ENCODE data around the gene COPE. TPM values are rescaled to one million over a fixed set of nuclear protein-coding genes. Genes with fewer than 3 reads are reported as not detected.

Gene COPE
- total RNA-seq, 1 donor from 2014 or later: 194 TPM

DNA sequence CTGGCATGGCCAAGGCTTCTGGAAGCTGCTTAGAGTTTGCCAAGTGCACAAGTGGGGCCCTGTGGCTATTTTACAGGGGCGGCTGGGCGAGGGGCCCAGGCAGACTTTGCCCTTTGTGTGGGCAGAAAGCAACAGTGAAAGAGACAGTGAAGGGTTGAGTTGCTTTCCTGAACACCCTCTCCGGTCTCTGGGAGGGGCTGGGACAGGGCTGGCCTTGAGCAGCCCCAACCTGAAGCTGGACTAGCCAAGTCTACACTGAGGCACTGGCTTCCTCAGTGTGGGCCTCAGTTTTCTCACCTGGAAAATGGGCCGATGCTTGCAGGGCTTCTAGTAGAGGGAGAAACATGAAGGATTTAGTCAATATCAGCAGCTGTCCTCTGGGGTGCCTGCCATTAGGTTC lies 24.3 kb upstream of the COPE start:
- Mint-ChIP-seq H3K9me3 (no peaks in the 10 kb centered on the region), H3K4me3 (peak overlapping the region; percentile 71), H3K36me3 (ENCODE audit: low read depth) (no peaks in the 10 kb centered on the region), H3K27me3 (ENCODE audit: low read depth) (no peaks in the 10 kb centered on the region), H3K27ac (ENCODE audit: unreplicated experiment) (no peak overlapping the region), H3K4me1 (peaks cover 17% of the 10 kb centered on the region)
- no peak for DNase-seq (ENCODE audit: low read depth, low spot score)
- TF ChIP-seq, protein P1, sequence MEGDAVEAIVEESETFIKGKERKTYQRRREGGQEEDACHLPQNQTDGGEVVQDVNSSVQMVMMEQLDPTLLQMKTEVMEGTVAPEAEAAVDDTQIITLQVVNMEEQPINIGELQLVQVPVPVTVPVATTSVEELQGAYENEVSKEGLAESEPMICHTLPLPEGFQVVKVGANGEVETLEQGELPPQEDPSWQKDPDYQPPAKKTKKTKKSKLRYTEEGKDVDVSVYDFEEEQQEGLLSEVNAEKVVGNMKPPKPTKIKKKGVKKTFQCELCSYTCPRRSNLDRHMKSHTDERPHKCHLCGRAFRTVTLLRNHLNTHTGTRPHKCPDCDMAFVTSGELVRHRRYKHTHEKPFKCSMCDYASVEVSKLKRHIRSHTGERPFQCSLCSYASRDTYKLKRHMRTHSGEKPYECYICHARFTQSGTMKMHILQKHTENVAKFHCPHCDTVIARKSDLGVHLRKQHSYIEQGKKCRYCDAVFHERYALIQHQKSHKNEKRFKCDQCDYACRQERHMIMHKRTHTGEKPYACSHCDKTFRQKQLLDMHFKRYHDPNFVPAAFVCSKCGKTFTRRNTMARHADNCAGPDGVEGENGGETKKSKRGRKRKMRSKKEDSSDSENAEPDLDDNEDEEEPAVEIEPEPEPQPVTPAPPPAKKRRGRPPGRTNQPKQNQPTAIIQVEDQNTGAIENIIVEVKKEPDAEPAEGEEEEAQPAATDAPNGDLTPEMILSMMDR (conservative IDR thresholded peaks at IDR 0.05): no peak

DNA sequence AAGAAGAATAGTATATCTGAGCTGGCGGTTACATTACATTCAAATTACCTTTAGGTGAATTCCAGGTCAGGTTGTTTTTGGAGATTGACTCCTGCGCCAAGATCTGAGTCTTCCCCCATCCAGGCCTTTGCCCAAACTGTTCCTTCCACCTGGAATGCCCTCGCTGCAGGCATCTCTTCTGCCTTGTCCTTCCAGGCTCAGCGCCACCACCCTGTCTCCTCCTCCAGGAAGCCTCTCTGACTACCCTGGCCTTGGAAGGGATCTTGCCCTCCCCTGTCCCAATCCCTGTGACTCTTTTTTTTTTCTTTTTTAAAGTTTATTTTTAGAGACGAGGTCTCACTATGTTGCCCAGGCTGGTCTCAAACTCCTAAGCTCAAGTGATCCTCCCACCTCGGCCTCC lies 23.5 kb upstream of the COPE start:
- TF ChIP-seq, protein P1 (conservative IDR thresholded peaks at IDR 0.05): no peak
- H3K4me3 Mint-ChIP-seq: peak overlapping the region; percentile 82
- H3K27ac Mint-ChIP-seq (ENCODE audit: unreplicated experiment): no peak overlapping the region
- peaks cover 17% of the 10 kb centered on the region for H3K4me1 Mint-ChIP-seq
- no peaks in the 10 kb centered on the region for H3K9me3 Mint-ChIP-seq
- H3K36me3 Mint-ChIP-seq (ENCODE audit: low read depth): no peaks in the 10 kb centered on the region
- no peaks in the 10 kb centered on the region for H3K27me3 Mint-ChIP-seq (ENCODE audit: low read depth)
- no peak for DNase-seq (ENCODE audit: low read depth, low spot score)

DNA sequence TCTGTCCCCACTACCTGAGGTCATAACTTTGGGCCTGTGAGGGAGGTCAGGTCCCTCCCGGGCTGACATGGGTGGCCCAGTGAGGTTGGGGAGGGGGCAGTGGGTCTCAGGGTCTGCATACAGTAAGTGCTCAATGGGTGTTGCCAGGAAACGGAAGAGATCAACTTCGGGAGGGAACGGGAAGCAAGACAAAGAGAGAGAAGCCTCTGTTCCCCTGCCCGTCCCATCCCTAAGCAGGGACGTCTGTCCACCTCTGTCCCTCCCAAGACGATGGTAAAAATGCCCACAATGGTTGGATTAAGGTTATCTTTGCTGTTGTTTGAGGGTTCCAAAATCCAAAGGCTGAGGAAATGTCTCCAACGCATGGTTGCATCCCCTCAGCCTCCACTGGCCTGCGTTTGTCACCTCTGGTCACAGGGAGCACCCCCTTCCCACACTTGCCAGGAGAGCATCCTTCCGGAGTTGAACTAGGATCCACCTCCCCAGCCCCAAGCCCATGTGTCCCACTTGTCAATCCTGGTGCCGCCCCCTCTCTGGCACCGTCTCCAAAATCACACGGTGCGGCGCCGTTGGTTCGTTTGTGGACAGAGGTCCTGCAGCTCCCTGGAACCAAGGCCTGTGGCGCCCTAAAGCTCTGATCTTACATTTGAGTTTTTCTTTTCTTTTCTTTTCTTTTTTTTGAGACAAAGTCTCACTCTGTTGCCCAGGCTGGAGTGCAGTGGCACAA lies 22.6 kb upstream of the COPE start:
- Mint-ChIP-seq H3K9me3 (no peaks in the 10 kb centered on the region), H3K36me3 (ENCODE audit: low read depth) (no peaks in the 10 kb centered on the region), H3K27ac (ENCODE audit: unreplicated experiment) (no peak overlapping the region), H3K4me1 (peaks cover 17% of the 10 kb centered on the region), H3K27me3 (ENCODE audit: low read depth) (no peaks in the 10 kb centered on the region), H3K4me3 (peak overlapping the region; percentile 82)
- TF ChIP-seq, protein P1 (conservative IDR thresholded peaks at IDR 0.05): no peak
- no peak for DNase-seq (ENCODE audit: low read depth, low spot score)

DNA sequence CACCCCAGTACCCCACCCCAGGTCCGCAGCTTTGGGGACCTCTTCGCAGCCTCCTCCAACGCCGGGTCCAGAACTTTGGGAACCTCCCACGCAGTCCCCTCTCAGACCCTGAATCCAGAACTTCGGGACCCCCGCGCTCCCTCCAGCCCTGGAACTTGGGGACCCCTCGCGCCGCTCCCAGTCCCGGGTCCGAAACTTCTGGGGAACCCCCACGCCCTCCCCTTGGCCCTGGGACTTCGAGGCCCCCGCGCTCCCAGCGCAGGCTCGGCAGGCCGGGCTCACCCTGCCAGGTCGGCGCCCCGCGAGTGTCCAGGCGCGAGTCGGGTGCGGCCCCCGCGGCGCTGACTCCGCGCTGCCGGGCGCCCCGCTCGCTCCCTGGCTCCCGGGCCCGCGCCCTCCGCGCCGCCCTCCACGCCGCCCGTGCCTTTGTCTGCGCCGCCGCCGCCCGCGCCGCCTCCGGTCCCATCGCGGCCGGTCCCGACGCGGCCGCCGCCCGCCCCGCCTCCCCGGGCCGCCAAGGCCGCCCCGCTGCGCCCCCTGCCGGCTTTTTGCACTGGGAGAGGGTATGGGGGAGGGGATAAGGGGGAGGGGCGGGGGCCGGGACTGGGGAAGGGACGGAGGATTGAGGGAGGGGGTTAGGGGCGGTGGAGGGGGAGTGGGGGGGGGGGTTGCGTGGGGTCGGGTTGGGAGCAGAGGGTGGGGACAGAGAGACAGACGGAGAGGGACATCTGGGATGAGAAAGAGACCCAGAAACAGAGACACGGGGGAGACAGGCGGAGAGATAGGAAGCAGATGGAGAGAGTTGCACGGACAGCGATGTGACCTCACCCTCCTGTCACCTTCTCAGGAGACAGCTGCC lies 21.8 kb upstream of the COPE start, which contains the start of gene HOMER3:
Gene HOMER3 (minus strand): TSS at position 449 of the 859 bp plus-strand sequence. CDS start 2,235 bp downstream, outside the sequence.
- peak within 1 kb of the TSS; percentile 94 for H3K4me3 Mint-ChIP-seq
- H3K27me3 Mint-ChIP-seq (ENCODE audit: low read depth): no peaks in the 10 kb centered on the region
- no peaks in the 10 kb centered on the region for H3K36me3 Mint-ChIP-seq (ENCODE audit: low read depth)
- H3K27ac Mint-ChIP-seq (ENCODE audit: unreplicated experiment): peak within 1 kb of the TSS; percentile 78
- H3K9me3 Mint-ChIP-seq: no peaks in the 10 kb centered on the region
- peaks cover 17% of the 10 kb centered on the region for H3K4me1 Mint-ChIP-seq
- peak; percentile 84 for DNase-seq (ENCODE audit: low read depth, low spot score)
- TF ChIP-seq, protein P1 (conservative IDR thresholded peaks at IDR 0.05): peak; percentile 39

DNA sequence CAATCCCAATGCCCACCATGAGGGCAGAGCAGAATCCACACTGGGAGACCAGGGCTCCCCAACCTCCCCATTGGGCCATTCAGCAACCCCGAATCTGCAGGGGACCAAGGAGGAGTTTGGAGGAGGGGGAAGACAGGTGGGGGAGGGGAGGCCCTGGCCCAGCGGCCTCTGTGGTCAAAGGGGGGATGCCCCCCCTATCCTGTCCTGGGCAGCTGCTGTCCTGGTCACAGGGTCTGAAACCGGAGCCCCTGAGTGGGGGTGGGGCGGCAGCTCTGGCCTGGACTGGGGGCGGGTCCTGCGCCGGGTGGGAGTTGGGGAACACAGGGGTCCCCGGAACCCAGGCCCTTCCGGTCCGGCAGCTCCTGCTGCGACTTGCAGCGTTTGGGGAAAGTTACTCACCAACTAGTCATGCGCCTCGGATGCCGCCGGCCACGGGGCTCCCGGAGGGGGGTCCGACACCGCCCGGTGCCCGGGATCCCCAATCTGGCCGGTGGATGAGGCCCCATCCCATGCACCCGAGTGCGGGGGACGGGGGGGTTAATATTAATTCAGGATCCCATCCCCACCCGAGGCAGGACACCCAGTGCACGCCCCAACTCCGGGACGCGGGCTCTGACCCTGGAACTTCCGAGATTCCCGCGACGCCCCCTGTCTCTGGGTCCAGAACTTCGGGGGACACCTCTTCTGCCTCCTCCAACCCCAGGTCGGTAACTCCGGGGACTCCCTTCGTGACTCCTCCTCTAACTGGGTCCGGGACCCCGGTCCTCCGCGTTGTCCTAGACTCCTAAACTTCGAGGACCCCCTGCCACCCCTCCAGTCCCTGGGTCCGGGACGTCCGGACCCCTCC lies 21.0 kb upstream of the COPE start:
- Mint-ChIP-seq H3K27ac (ENCODE audit: unreplicated experiment) (peak overlapping the region; percentile 90), H3K36me3 (ENCODE audit: low read depth) (no peaks in the 10 kb centered on the region), H3K4me3 (peak overlapping the region; percentile 94), H3K4me1 (peaks cover 17% of the 10 kb centered on the region), H3K27me3 (ENCODE audit: low read depth) (no peaks in the 10 kb centered on the region), H3K9me3 (no peaks in the 10 kb centered on the region)
- DNase-seq (ENCODE audit: low read depth, low spot score): peak; percentile 35
- TF ChIP-seq, protein P1 (conservative IDR thresholded peaks at IDR 0.05): no peak

All from neural crest cell (in vitro differentiated cells).